Esophagus squamous epithelium (tissue), 5 donors: ENCODE data around the gene SCAF1. TPM values are rescaled to one million over a fixed set of nuclear protein-coding genes. Genes with fewer than 3 reads are reported as not detected.
A peak's percentile ranks its signal among the peaks of the same experiment; 100 is the strongest.

Experiments
- DNase-seq: peaks from one replicate; lab custom pipeline; 2025; lab: John Stamatoyannopoulos, UW
- H3K27ac ChIP-seq, 4 donors: fragments of 200-600 bp; sonication (generic); one replicate each; pipeline ENCODE4 v1.5.1; 2016 to 2019; ENCODE audit warnings: mild to moderate bottlenecking in 1 of 4
- H3K27me3 ChIP-seq, 4 donors: fragments of 200-600 bp; sonication (generic); 1 replicate in 3 of 4; 2 replicates in 1 of 4; pipeline versions ENCODE4 v1.5.1 to v1.6.0; 2017 to 2021; ENCODE audit warnings: antibody characterized with exemption in 1 of 4
- H3K36me3 ChIP-seq, 3 donors: fragments of 200-600 bp; sonication (generic); one replicate each; pipeline ENCODE4 v1.5.1; 2016 to 2019
- H3K4me1 ChIP-seq, 3 donors: fragments of 200-600 bp; sonication (generic); one replicate each; pipeline ENCODE4 v1.5.1; 2017 to 2019
- H3K4me3 ChIP-seq, 4 donors: fragments of 200-600 bp; sonication (generic); 1 replicate in 3 of 4; 2 replicates in 1 of 4; pipeline ENCODE4 v1.5.1; 2016 to 2019; ENCODE audit warnings: mild to moderate bottlenecking in 2 of 4, moderate library complexity in 1 of 4
- H3K9me3 ChIP-seq, 3 donors: fragments of 200-600 bp; sonication (generic); one replicate each; pipeline ENCODE4 v1.5.1; 2016 to 2019
- CTCF ChIP-seq, 6 experiments: fragments of 450-650 bp in 4 of 6; fragments of 200-600 bp in 2 of 6; sonication (generic) in 2 of 6; IDR thresholded peaks; one replicate each; pipeline ENCODE4 v1.5.1; 2016 to 2019; ENCODE audit warnings: antibody characterized with exemption in 6 of 6, mild to moderate bottlenecking in 4 of 6, moderate library complexity in 4 of 6
- POLR2A ChIP-seq, 4 donors: fragments of 450-650 bp; IDR thresholded peaks; one replicate each; pipeline ENCODE4 v1.6.1; 2017; ENCODE audit warnings: antibody characterized with exemption in 4 of 4, mild to moderate bottlenecking in 4 of 4, moderate library complexity in 3 of 4
- WGBS, 2 donors: methylation state at CpG; one replicate each; pipeline ENCODE4 v1.1.5; 2018; 5-methylcytosine and 5-hydroxymethylcytosine counted together
- intact Hi-C: fragments of 100-400 bp; cut with DNase I; formaldehyde crosslinking; loops from one replicate; pipeline ENCODE4 v1.15.0; 2022
- total RNA-seq, 4 donors: library from RNA; depleted of rRNA; stranded (reverse); fragments of >200 nt; gene quantifications; one replicate each; pipeline ENCODE4 v1.1.0, GENCODE V29; 2016
- donor health status: DM: yes; HTN: yes; CAD: no.

Gene SCAF1
- total RNA-seq, 4 donors from 2014 or later: 11.0 to 24.8 (median 15.2) TPM

- intact Hi-C loops: no loop called here
- Histone ChIP-seq H3K4me1 (peaks cover 16 to 56% (median 24%) of the 10 kb centered on the region in 3 donors), H3K4me3 (no peak overlapping the region), H3K27me3 (no peaks in the 10 kb centered on the region), H3K9me3 (no peaks in the 10 kb centered on the region), H3K36me3 (peaks cover 28 to 81% (median 39%) of the 10 kb centered on the region in 3 donors), H3K27ac (no peak overlapping the region)
- DNase-seq: no peak
- TF ChIP-seq CTCF (IDR thresholded peaks at IDR 0.05) (no peak), POLR2A (IDR thresholded peaks at IDR 0.05) (no peak)
- 78 to 91% methylated on average over 7 to 16 of the region's 18 CpGs for WGBS, 2 donors
Observed at GRCh38 chr19:49683814-49684250, 41.8 kb downstream of the SCAF1 start.

DNA sequence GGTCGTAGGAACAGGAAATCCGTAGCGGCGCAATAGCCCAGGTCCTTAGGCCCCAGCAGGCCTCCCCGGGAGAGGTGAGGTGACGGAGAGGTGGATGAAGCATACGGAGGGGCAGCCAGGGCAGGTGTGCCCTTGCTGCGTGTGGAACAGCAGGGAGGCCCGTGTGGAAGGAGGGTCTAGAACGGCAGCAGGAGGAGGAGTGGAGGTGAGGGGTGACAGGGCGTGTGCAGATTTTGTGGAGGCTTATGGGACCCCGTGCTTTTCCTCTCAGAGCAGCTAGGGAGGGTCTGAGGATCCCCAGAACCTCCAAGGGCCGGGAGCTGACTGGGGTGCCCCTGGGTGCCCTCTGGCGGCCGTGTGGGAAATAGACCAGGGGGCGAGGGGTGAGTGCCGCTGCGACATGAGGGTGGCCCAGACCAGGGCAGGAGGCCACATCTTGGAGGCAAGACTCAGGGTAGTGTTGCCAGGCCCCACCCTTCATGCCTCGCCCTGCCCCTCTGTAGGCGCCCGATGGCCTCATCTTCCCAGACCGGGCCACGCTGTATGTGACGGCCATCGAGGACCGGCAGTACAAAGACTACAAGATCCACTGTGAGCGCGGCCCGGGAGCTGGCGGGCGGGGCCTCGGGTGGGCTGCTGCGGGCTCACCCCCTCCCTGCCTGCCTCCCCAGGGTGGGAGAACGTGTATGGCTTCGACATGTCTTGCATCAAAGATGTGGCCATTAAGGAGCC, 42.4 kb downstream of the SCAF1 start:
- H3K4me1 ChIP-seq: peaks cover 15 to 56% (median 24%) of the 10 kb centered on the region in 3 donors
- DNase-seq: no peak

GRCh38 chr19:49684983-49685553, 43.1 kb downstream of the SCAF1 start:
- H3K9me3 ChIP-seq: no peaks in the 10 kb centered on the region
- H3K4me1 ChIP-seq: peaks cover 17 to 56% (median 24%) of the 10 kb centered on the region in 3 donors
- H3K36me3 ChIP-seq: peaks cover 28 to 82% (median 39%) of the 10 kb centered on the region in 3 donors
- peaks cover 0 to 11% (median 0%) of the 10 kb centered on the region in 4 donors for H3K27me3 ChIP-seq
- DNase-seq: no peak
- intact Hi-C loops: no loop called here
- H3K27ac ChIP-seq: no peak overlapping the region
- WGBS, 2 donors: 86 to 91% methylated on average over 11 to 13 of the region's 13 CpGs
- TF ChIP-seq CTCF (IDR thresholded peaks at IDR 0.05) (no peak), POLR2A (IDR thresholded peaks at IDR 0.05) (no peak)
- H3K4me3 ChIP-seq: no peak overlapping the region

More for the DNA sequence above, 42.4 kb downstream of the SCAF1 start:
- Histone ChIP-seq H3K27ac (no peak overlapping the region), H3K4me3 (no peak overlapping the region), H3K27me3 (peaks cover 0 to 5% (median 0%) of the 10 kb centered on the region in 4 donors), H3K36me3 (peaks cover 28 to 82% (median 39%) of the 10 kb centered on the region in 3 donors), H3K9me3 (no peaks in the 10 kb centered on the region)
- intact Hi-C loops: no loop called here
- peak in 5 of 6 experiments; percentile 29 to 64 (median 35) for TF ChIP-seq CTCF (IDR thresholded peaks at IDR 0.05)
- no peak for TF ChIP-seq POLR2A (IDR thresholded peaks at IDR 0.05)
- WGBS, 2 donors: 66 to 82% methylated on average over 15 to 20 of the region's 35 CpGs

- no peak overlapping the region for H3K4me3 ChIP-seq
- H3K27ac ChIP-seq: peak overlapping the region in 2 of 4 donors; percentile 2 to 21
- WGBS, 2 donors: 62 to 73% methylated on average over 8 to 14 of the region's 23 CpGs
- H3K9me3 ChIP-seq: no peaks in the 10 kb centered on the region
- TF ChIP-seq CTCF (IDR thresholded peaks at IDR 0.05) (no peak), POLR2A (IDR thresholded peaks at IDR 0.05) (no peak)
- intact Hi-C loops: no loop called here
- no peak for DNase-seq
- H3K36me3 ChIP-seq: peaks cover 28 to 81% (median 39%) of the 10 kb centered on the region in 3 donors
- peaks cover 16 to 56% (median 23%) of the 10 kb centered on the region in 3 donors for H3K4me1 ChIP-seq
- peaks cover 0 to 18% (median 0%) of the 10 kb centered on the region in 4 donors for H3K27me3 ChIP-seq
Observed at GRCh38 chr19:49685845-49686332, 43.9 kb downstream of the SCAF1 start.
